HEK293T (cell line): ENCODE results near the gene MYOM3.
A peak's percentile ranks its signal among the peaks of the same experiment; 100 is the strongest.

Source experiments
- CTCF ChIA-PET: fragments of 350-600 bp; formaldehyde crosslinking; extraction: SDS; loops from one replicate; lab custom pipeline; 2021; ENCODE audit warnings: antibody characterized with exemption, inconsistent platforms; lab: Yijun Ruan, JAX
- POLR2A ChIA-PET: fragments of 350-600 bp; formaldehyde crosslinking; extraction: SDS; loops from one replicate; lab custom pipeline; 2020; ENCODE audit warnings: antibody characterized with exemption, inconsistent platforms; lab: Yijun Ruan, JAX
- DNase-seq: peaks from one replicate; pipeline ENCODE4 v3.0.0; 2012; ENCODE audit warnings: mixed read lengths; ENCODE audit errors: extremely low spot score
- ARNT ChIP-seq: fragments of 450-650 bp; IDR thresholded peaks from 2 replicates; pipeline ENCODE4 v1.6.1; 2017; ENCODE audit warnings: mild to moderate bottlenecking
- BHLHE40 ChIP-seq: fragments of 450-650 bp; IDR thresholded peaks from 2 replicates; pipeline ENCODE4 v1.6.1; 2016; ENCODE audit warnings: mild to moderate bottlenecking, moderate library complexity, borderline replicate concordance
- CTBP1 ChIP-seq: fragments of 450-650 bp; IDR thresholded peaks from 2 replicates; pipeline ENCODE4 v1.6.1; 2016; ENCODE audit warnings: borderline replicate concordance
- ELF4 ChIP-seq: fragments of 450-650 bp; IDR thresholded peaks from 2 replicates; pipeline ENCODE4 v1.6.1; 2017; ENCODE audit warnings: antibody characterized with exemption
- FOXA1 ChIP-seq: fragments of 450-650 bp; IDR thresholded peaks from 2 replicates; pipeline ENCODE4 v1.6.1; 2016; ENCODE audit warnings: mild to moderate bottlenecking
- FOXK2 ChIP-seq: fragments of 450-650 bp; IDR thresholded peaks from 2 replicates; pipeline ENCODE4 v1.6.1; 2016; ENCODE audit warnings: mild to moderate bottlenecking
- FOXM1 ChIP-seq: fragments of 450-650 bp; IDR thresholded peaks from 2 replicates; pipeline ENCODE4 v1.6.1; 2017; ENCODE audit warnings: mild to moderate bottlenecking, borderline replicate concordance
- HDGF ChIP-seq: fragments of 450-650 bp; IDR thresholded peaks from 2 replicates; pipeline ENCODE4 v1.6.1; 2017; ENCODE audit warnings: antibody characterized with exemption, borderline replicate concordance
- L3MBTL2 ChIP-seq: fragments of 450-650 bp; conservative IDR thresholded peaks from 2 replicates; pipeline ENCODE4 v1.6.1; 2016; ENCODE audit warnings: mild to moderate bottlenecking
- LEF1 ChIP-seq: fragments of 450-650 bp; IDR thresholded peaks from 2 replicates; pipeline ENCODE4 v1.6.1; 2017; ENCODE audit warnings: mild to moderate bottlenecking, borderline replicate concordance
- NFRKB ChIP-seq: fragments of 450-650 bp; IDR thresholded peaks from 2 replicates; pipeline ENCODE4 v1.6.1; 2016; ENCODE audit warnings: mild to moderate bottlenecking, moderate library complexity
- PKNOX1 ChIP-seq: fragments of 450-650 bp; IDR thresholded peaks from 2 replicates; pipeline ENCODE4 v1.6.1; 2016
- SP1 ChIP-seq: fragments of 450-650 bp; IDR thresholded peaks from 2 replicates; pipeline ENCODE4 v1.6.1; 2017
- SUZ12 ChIP-seq: fragments of 450-650 bp; IDR thresholded peaks from 2 replicates; pipeline ENCODE4 v1.6.1; 2016; ENCODE audit warnings: mild to moderate bottlenecking
- TARDBP ChIP-seq: fragments of 450-650 bp; IDR thresholded peaks from 2 replicates; pipeline ENCODE4 v1.6.1; 2016
- ZNF384 ChIP-seq: fragments of 450-650 bp; IDR thresholded peaks from 2 replicates; pipeline ENCODE4 v1.6.1; 2016

The MYOM3 gene

GRCh38 chr1:24139841-24140425, 28.0 kb upstream of the MYOM3 start:
- no peak for DNase-seq
- ChIA-PET POLR2A (no interaction called here), CTCF (no interaction called here)
- no peak for TF ChIP-seq FOXM1
- no peak for TF ChIP-seq CTBP1
- TF ChIP-seq ELF4, result no peak

- no peak for TF ChIP-seq ZNF384
- no peak for TF ChIP-seq FOXM1
- no peak for TF ChIP-seq SUZ12
- no peak for TF ChIP-seq HDGF
- TF ChIP-seq SP1, result no peak
- no peak for TF ChIP-seq NFRKB
- no peak for TF ChIP-seq L3MBTL2
- TF ChIP-seq BHLHE40, result no peak
- TF ChIP-seq PKNOX1, result no peak
- TF ChIP-seq FOXA1, result no peak
- DNase-seq, result no peak
- CTCF ChIA-PET, result interaction anchor here (0.7 kb wide), 1 partner anchor 11 kb away, joined by 3 read pairs; no protein-coding TSS in a partner anchor
- POLR2A ChIA-PET, result no interaction called here
These were observed 27.2 kb upstream of the MYOM3 start for GRCh38 chr1:24139222-24139489.

- DNase-seq, result no peak
- CTCF ChIA-PET, result interaction anchor here (0.7 kb wide), 1 partner anchor 12 kb away, joined by 3 read pairs; no protein-coding TSS in a partner anchor
- no peak for TF ChIP-seq ZNF384
- no peak for TF ChIP-seq CTBP1
- no peak for TF ChIP-seq FOXK2
- TF ChIP-seq NFRKB, result no peak
- TF ChIP-seq SUZ12, result no peak
- TF ChIP-seq PKNOX1, result no peak
- TF ChIP-seq SP1, result no peak
- TF ChIP-seq ELF4, result no peak
- TF ChIP-seq TARDBP, result no peak
- TF ChIP-seq BHLHE40, result no peak
- no peak for TF ChIP-seq HDGF
- TF ChIP-seq L3MBTL2, result no peak
- TF ChIP-seq LEF1, result no peak
- TF ChIP-seq FOXM1, result no peak
- no peak for TF ChIP-seq ARNT
- TF ChIP-seq FOXA1, result no peak
- POLR2A ChIA-PET, result no interaction called here
These were observed 26.7 kb upstream of the MYOM3 start for GRCh38 chr1:24138476-24139221.

GRCh38 chr1:24136956-24137539, 25.1 kb upstream of the MYOM3 start:
- TF ChIP-seq FOXM1 (no peak), FOXK2 (no peak), SP1 (no peak), SUZ12 (no peak), PKNOX1 (0 out of 2 replicates have a peak, but pooled peaks have one; percentile 14)
- DNase-seq, result no peak
- ChIA-PET CTCF (interaction anchor here (0.6 to 2.1 kb wide), 2 partner anchors 13 to 256 kb away, joined by 3 to 8 read pairs; no protein-coding TSS in a partner anchor), POLR2A (no interaction called here)

GRCh38 chr1:24134376-24134775, 22.4 kb upstream of the MYOM3 start:
- ChIA-PET POLR2A (no interaction called here), CTCF (interaction anchor here (0.8 kb wide), 1 partner anchor 16 kb away, joined by 3 read pairs; no protein-coding TSS in a partner anchor)
- TF ChIP-seq FOXK2 (no peak), SUZ12 (no peak), HDGF (no peak), ZNF384 (no peak), BHLHE40 (no peak), ELF4 (no peak), PKNOX1 (no peak), L3MBTL2 (no peak), TARDBP (no peak), NFRKB (no peak), ARNT (no peak), FOXA1 (no peak), LEF1 (no peak), SP1 (no peak), FOXM1 (no peak), CTBP1 (no peak)
- DNase-seq, result no peak
